Adrenal gland (tissue), 12 donors: Measurements from ENCODE around the gene GOLGA6L1. TPM values are rescaled to one million over a fixed set of nuclear protein-coding genes. Genes with fewer than 3 reads are reported as not detected.
"Not testable (repeated sequence)": the region's sequence is repeated elsewhere in the genome, so short reads cannot be mapped to it uniquely, and the experiment has no call there.

ENCODE experiments used
- DNase-seq, 7 donors: peaks; one replicate each; pipeline ENCODE4 v3.0.0-alpha.2; 2019 to 2020
- H3K27ac ChIP-seq, 5 donors: fragments of 200-600 bp; sonication (generic) in 4 of 5; 1 replicate in 3 of 5; 2 replicates in 2 of 5; pipeline versions ENCODE4 v1.5.1 to v1.8.0; 2016 to 2020; ENCODE audit warnings: mild to moderate bottlenecking in 1 of 5
- H3K27me3 ChIP-seq: fragments of 200-600 bp; 2 replicates; pipeline ENCODE4 v1.8.0; 2021
- H3K36me3 ChIP-seq, 2 donors: fragments of 200-600 bp; replicated peaks in 1 of 2; 1 replicate in 1 of 2; 2 replicates in 1 of 2; pipeline versions ENCODE4 v1.5.1 to v1.8.0; 2018 to 2022
- H3K4me1 ChIP-seq, 2 donors: fragments of 200-600 bp; replicated peaks in 1 of 2; 1 replicate in 1 of 2; 2 replicates in 1 of 2; pipeline versions ENCODE4 v1.5.1 to v1.8.0; 2018 to 2021
- H3K4me3 ChIP-seq, 4 donors: fragments of 200-600 bp; sonication (generic) in 3 of 4; one replicate each; pipeline ENCODE4 v1.5.1; 2016 to 2018
- H3K9me3 ChIP-seq, 3 donors: fragments of 200-600 bp; sonication (generic) in 1 of 3; replicated peaks in 1 of 3; 1 replicate in 2 of 3; 2 replicates in 1 of 3; pipeline versions ENCODE4 v1.5.1 to v1.8.0; 2016 to 2021
- CTCF ChIP-seq, 6 experiments: fragments of 450-650 bp in 4 of 6; fragments of 200-600 bp in 2 of 6; sonication (generic) in 1 of 6; IDR thresholded peaks; 1 replicate in 5 of 6; 2 replicates in 1 of 6; pipeline versions ENCODE4 v1.5.1 to v1.8.0; 2016 to 2021; ENCODE audit warnings: antibody characterized with exemption in 6 of 6, mild to moderate bottlenecking in 2 of 6, moderate library complexity in 1 of 6
- POLR2A ChIP-seq, 2 donors: fragments of 450-650 bp; IDR thresholded peaks; one replicate each; pipeline ENCODE4 v1.6.1; 2017; ENCODE audit warnings: antibody characterized with exemption in 2 of 2, mild to moderate bottlenecking in 2 of 2, moderate library complexity in 1 of 2
- WGBS, 4 donors: extraction: QIAGEN DNeasy Blood & Tissue Kit in 2 of 4; methylation state at CpG; one replicate each; pipeline versions ENCODE4 v1.1.5 to v1.1.7; 2013 to 2017; 5-methylcytosine and 5-hydroxymethylcytosine counted together
- intact Hi-C, 2 donors: fragments of 100-400 bp; cut with DNase I; formaldehyde crosslinking; loops; one replicate each; pipeline versions ENCODE4 v1.14.1 to v1.15.0; 2022 to 2023
- polyA plus RNA-seq, 3 donors: library from polyadenylated mRNA; stranded (reverse); fragments of 200-250 nt in 2 of 3; fragments of 350-450 nt in 1 of 3; fragmentation: Illumina TruSeq in 1 of 3; extraction: RNeasy Lipid Tissue Mini Kit (QIAGEN cat#74804) in 1 of 3; gene quantifications; one replicate each; pipeline ENCODE4 v1.2.3, GENCODE V29; 2013 to 2014
- total RNA-seq, 9 donors: library from RNA; depleted of rRNA in 4 of 9; stranded (reverse); fragments of >200 nt in 4 of 9; fragments of 120-200 nt in 1 of 9; fragmentation: NEBNext Ultra II Directional in 1 of 9; extraction: Animal tissue kit (Norgen Biotek cat#: 25700) in 1 of 9; gene quantifications; one replicate each; pipeline versions ENCODE4 v1.1.0 to v1.2.4, GENCODE V29; 2013 to 2023
- donor health status: healthy with polysubstance abuse.
- donor health status: Bipolar disorder and iron deficiency.
- donor health status: DM: yes; HTN: yes; CAD: no.
- donor health status: DM: no; HTN: no; CAD: no.
- donor health status: DM: no; HTN: no; CAD: no.
- donor health status: DM: yes; HTN: yes; CAD: no.

Gene GOLGA6L1
- total and polyA plus RNA-seq, 12 donors, result not detected

GRCh38 chr15:23118208-23118607 is 18.4 kb downstream of the GOLGA6L1 start:
- no peak overlapping the region for H3K27ac ChIP-seq
- intact Hi-C loops, result no loop called here
- WGBS, 4 donors, result 48 to 76% (median 62%) methylated on average over 1 of the region's 1 CpG
- H3K4me1 ChIP-seq, result no peaks in the 10 kb centered on the region
- no peaks in the 10 kb centered on the region for H3K9me3 ChIP-seq
- TF ChIP-seq POLR2A (IDR thresholded peaks at IDR 0.05) (no peak), CTCF (IDR thresholded peaks at IDR 0.05) (no peak)
- no peak overlapping the region for H3K4me3 ChIP-seq
- DNase-seq, result no peak
- no peaks in the 10 kb centered on the region for H3K27me3 ChIP-seq
- no peaks in the 10 kb centered on the region for H3K36me3 ChIP-seq

- Histone ChIP-seq H3K27ac (no peak overlapping the region), H3K4me3 (no peak overlapping the region), H3K27me3 (no peaks in the 10 kb centered on the region), H3K9me3 (no peaks in the 10 kb centered on the region), H3K4me1 (no peaks in the 10 kb centered on the region), H3K36me3 (no peaks in the 10 kb centered on the region)
- TF ChIP-seq POLR2A (IDR thresholded peaks at IDR 0.05) (no peak), CTCF (IDR thresholded peaks at IDR 0.05) (no peak)
- intact Hi-C loops, result no loop called here
- 47 to 62% (median 47%) methylated on average over 1 of the region's 1 CpG for WGBS, 4 donors
- DNase-seq, result no peak
Measured at GRCh38 chr15:23095796-23096195, 40.8 kb downstream of the GOLGA6L1 start.

- Histone ChIP-seq H3K4me3 (no peak overlapping the region), H3K9me3 (no peaks in the 10 kb centered on the region), H3K36me3 (no peaks in the 10 kb centered on the region), H3K4me1 (no peaks in the 10 kb centered on the region), H3K27me3 (no peaks in the 10 kb centered on the region), H3K27ac (no peak overlapping the region)
- TF ChIP-seq POLR2A (IDR thresholded peaks at IDR 0.05), result no peak
- TF ChIP-seq CTCF (IDR thresholded peaks at IDR 0.05), result no peak
- 68 to 100% (median 79%) methylated on average over 1 of the region's 1 CpG for WGBS, 4 donors
- DNase-seq, result peak in 2 of 7 donors; percentile 26 to 55
- intact Hi-C loops, result no loop called here
Measured at GRCh38 chr15:23083115-23083514, 53.5 kb downstream of the GOLGA6L1 start.

GRCh38 chr15:23081996-23082737 is 54.5 kb downstream of the GOLGA6L1 start:
- H3K36me3 ChIP-seq, H3K4me3 ChIP-seq, H3K27me3 ChIP-seq, H3K9me3 ChIP-seq, intact Hi-C loops, DNase-seq, H3K4me1 ChIP-seq, H3K27ac ChIP-seq: not testable (repeated sequence)
- 56 to 76% (median 71%) methylated on average over 7 to 8 of the region's 8 CpGs for WGBS, 4 donors

- no peak for DNase-seq
- TF ChIP-seq CTCF (IDR thresholded peaks at IDR 0.05) (no peak), POLR2A (IDR thresholded peaks at IDR 0.05) (no peak)
- intact Hi-C loops, result no loop called here
- no peak overlapping the region for H3K4me3 ChIP-seq
- H3K4me1 ChIP-seq, result no peaks in the 10 kb centered on the region
- H3K9me3 ChIP-seq, result no peaks in the 10 kb centered on the region
- no peaks in the 10 kb centered on the region for H3K36me3 ChIP-seq
- no peak overlapping the region for H3K27ac ChIP-seq
- 45 to 75% (median 59%) methylated on average over 3 of the region's 3 CpGs for WGBS, 4 donors
- H3K27me3 ChIP-seq, result no peaks in the 10 kb centered on the region
Measured at GRCh38 chr15:23081271-23081670, 55.4 kb downstream of the GOLGA6L1 start.
